ENCODE data around the gene PIN4.

The PIN4 gene

GRCh38 chrX:72181178-72182125 is at the start of gene PIN4:
PIN4 (plus strand) TSS chrX:72181757; CDS start chrX:72181786, 29 bp downstream.
- peak within 1 kb of the TSS; percentile 89 for H3K9ac ChIP-seq (ENCODE audit: low read length)
- no peaks in the 10 kb centered on the region for H3K36me3 ChIP-seq (ENCODE audit: insufficient read depth, low read length)
- H3K27ac ChIP-seq (ENCODE audit: low read depth, low read length): peak within 1 kb of the TSS; percentile 72
- H3K27me3 ChIP-seq (ENCODE audit: control insufficient read depth in 1 of 2, insufficient read depth in 2 of 2, low read length in 2 of 2): no peaks in the 10 kb centered on the region
- H3K4me1 ChIP-seq (ENCODE audit: insufficient read depth, low read length): peaks cover 10% of the 10 kb centered on the region
- peak within 1 kb of the TSS; percentile 53 to 86 for H3K4me3 ChIP-seq (ENCODE audit: low read depth in 1 of 2, low read length in 2 of 2)
- H3K9me3 ChIP-seq (ENCODE audit: low read length): no peaks in the 10 kb centered on the region

- H3K27me3 ChIP-seq (ENCODE audit: control insufficient read depth in 1 of 2, insufficient read depth in 2 of 2, low read length in 2 of 2): peaks cover 0 to 24% of the 10 kb centered on the region in 2 donors
- peaks cover 13% of the 10 kb centered on the region for H3K36me3 ChIP-seq (ENCODE audit: insufficient read depth, low read length)
- peaks cover 6% of the 10 kb centered on the region for H3K4me1 ChIP-seq (ENCODE audit: insufficient read depth, low read length)
- no peak overlapping the region for H3K4me3 ChIP-seq (ENCODE audit: low read depth in 1 of 2, low read length in 2 of 2)
- no peak overlapping the region for H3K9ac ChIP-seq (ENCODE audit: low read length)
- no peak overlapping the region for H3K27ac ChIP-seq (ENCODE audit: low read depth, low read length)
- H3K9me3 ChIP-seq (ENCODE audit: low read length): no peaks in the 10 kb centered on the region
These were observed 49.1 kb upstream of the PIN4 start for GRCh38 chrX:72132456-72132855.

- Histone ChIP-seq H3K27me3 (ENCODE audit: control insufficient read depth in 1 of 2, insufficient read depth in 2 of 2, low read length in 2 of 2) (peaks cover 0 to 25% of the 10 kb centered on the region in 2 donors), H3K9me3 (ENCODE audit: low read length) (no peaks in the 10 kb centered on the region), H3K4me1 (ENCODE audit: insufficient read depth, low read length) (peaks cover 6% of the 10 kb centered on the region), H3K9ac (ENCODE audit: low read length) (no peak overlapping the region), H3K36me3 (ENCODE audit: insufficient read depth, low read length) (peaks cover 19% of the 10 kb centered on the region), H3K27ac (ENCODE audit: low read depth, low read length) (no peak overlapping the region), H3K4me3 (ENCODE audit: low read depth in 1 of 2, low read length in 2 of 2) (no peak overlapping the region)
These were observed 47.6 kb upstream of the PIN4 start for GRCh38 chrX:72133851-72134546.

- Histone ChIP-seq H3K27ac (ENCODE audit: low read depth, low read length) (no peak overlapping the region), H3K4me1 (ENCODE audit: insufficient read depth, low read length) (no peaks in the 10 kb centered on the region), H3K9ac (ENCODE audit: low read length) (no peak overlapping the region), H3K27me3 (ENCODE audit: control insufficient read depth in 1 of 2, insufficient read depth in 2 of 2, low read length in 2 of 2) (peaks cover 0 to 16% of the 10 kb centered on the region in 2 donors), H3K9me3 (ENCODE audit: low read length) (no peaks in the 10 kb centered on the region), H3K4me3 (ENCODE audit: low read depth in 1 of 2, low read length in 2 of 2) (no peak overlapping the region), H3K36me3 (ENCODE audit: insufficient read depth, low read length) (peaks cover 24% of the 10 kb centered on the region)
These were observed 43.6 kb upstream of the PIN4 start for GRCh38 chrX:72137846-72138495.

- H3K4me1 ChIP-seq (ENCODE audit: insufficient read depth, low read length): no peaks in the 10 kb centered on the region
- no peaks in the 10 kb centered on the region for H3K9me3 ChIP-seq (ENCODE audit: low read length)
- no peak overlapping the region for H3K27ac ChIP-seq (ENCODE audit: low read depth, low read length)
- H3K27me3 ChIP-seq (ENCODE audit: control insufficient read depth in 1 of 2, insufficient read depth in 2 of 2, low read length in 2 of 2): peaks cover 0 to 12% of the 10 kb centered on the region in 2 donors
- no peak overlapping the region for H3K4me3 ChIP-seq (ENCODE audit: low read depth in 1 of 2, low read length in 2 of 2)
- H3K36me3 ChIP-seq (ENCODE audit: insufficient read depth, low read length): peaks cover 24% of the 10 kb centered on the region
- no peak overlapping the region for H3K9ac ChIP-seq (ENCODE audit: low read length)
These were observed 42.0 kb upstream of the PIN4 start for GRCh38 chrX:72139538-72139937.

- H3K4me3 ChIP-seq (ENCODE audit: low read depth in 1 of 2, low read length in 2 of 2): no peak overlapping the region
These were observed 40.1 kb upstream of the PIN4 start for GRCh38 chrX:72141372-72142004.

GRCh38 chrX:72142094-72142793 is 39.3 kb upstream of the PIN4 start:
- no peak overlapping the region for H3K4me3 ChIP-seq (ENCODE audit: low read depth in 1 of 2, low read length in 2 of 2)
- H3K36me3 ChIP-seq (ENCODE audit: insufficient read depth, low read length): peaks cover 19% of the 10 kb centered on the region
- H3K9me3 ChIP-seq (ENCODE audit: low read length): no peaks in the 10 kb centered on the region
- H3K4me1 ChIP-seq (ENCODE audit: insufficient read depth, low read length): no peaks in the 10 kb centered on the region
- peaks cover 0 to 8% of the 10 kb centered on the region in 2 donors for H3K27me3 ChIP-seq (ENCODE audit: control insufficient read depth in 1 of 2, insufficient read depth in 2 of 2, low read length in 2 of 2)
- H3K9ac ChIP-seq (ENCODE audit: low read length): no peak overlapping the region
- H3K27ac ChIP-seq (ENCODE audit: low read depth, low read length): no peak overlapping the region

More at GRCh38 chrX:72141372-72142004, 40.1 kb upstream of the PIN4 start:
- H3K36me3 ChIP-seq (ENCODE audit: insufficient read depth, low read length): peaks cover 19% of the 10 kb centered on the region
- no peak overlapping the region for H3K9ac ChIP-seq (ENCODE audit: low read length)
- peaks cover 0 to 8% of the 10 kb centered on the region in 2 donors for H3K27me3 ChIP-seq (ENCODE audit: control insufficient read depth in 1 of 2, insufficient read depth in 2 of 2, low read length in 2 of 2)
- no peaks in the 10 kb centered on the region for H3K4me1 ChIP-seq (ENCODE audit: insufficient read depth, low read length)
- no peak overlapping the region for H3K27ac ChIP-seq (ENCODE audit: low read depth, low read length)
- no peaks in the 10 kb centered on the region for H3K9me3 ChIP-seq (ENCODE audit: low read length)

- Histone ChIP-seq H3K27me3 (ENCODE audit: control insufficient read depth in 1 of 2, insufficient read depth in 2 of 2, low read length in 2 of 2) (peaks cover 0 to 8% of the 10 kb centered on the region in 2 donors), H3K36me3 (ENCODE audit: insufficient read depth, low read length) (peaks cover 19% of the 10 kb centered on the region), H3K9ac (ENCODE audit: low read length) (no peak overlapping the region), H3K9me3 (ENCODE audit: low read length) (no peaks in the 10 kb centered on the region), H3K4me3 (ENCODE audit: low read depth in 1 of 2, low read length in 2 of 2) (no peak overlapping the region), H3K27ac (ENCODE audit: low read depth, low read length) (no peak overlapping the region), H3K4me1 (ENCODE audit: insufficient read depth, low read length) (no peaks in the 10 kb centered on the region)
These were observed 38.6 kb upstream of the PIN4 start for GRCh38 chrX:72142794-72143608.

- H3K4me1 ChIP-seq (ENCODE audit: insufficient read depth, low read length): no peaks in the 10 kb centered on the region
- peaks cover 0 to 8% of the 10 kb centered on the region in 2 donors for H3K27me3 ChIP-seq (ENCODE audit: control insufficient read depth in 1 of 2, insufficient read depth in 2 of 2, low read length in 2 of 2)
- H3K36me3 ChIP-seq (ENCODE audit: insufficient read depth, low read length): peaks cover 17% of the 10 kb centered on the region
- no peaks in the 10 kb centered on the region for H3K9me3 ChIP-seq (ENCODE audit: low read length)
- H3K9ac ChIP-seq (ENCODE audit: low read length): no peak overlapping the region
- H3K27ac ChIP-seq (ENCODE audit: low read depth, low read length): no peak overlapping the region
- no peak overlapping the region for H3K4me3 ChIP-seq (ENCODE audit: low read depth in 1 of 2, low read length in 2 of 2)
These were observed 38.0 kb upstream of the PIN4 start for GRCh38 chrX:72143609-72143907.

- H3K27me3 ChIP-seq (ENCODE audit: control insufficient read depth in 1 of 2, insufficient read depth in 2 of 2, low read length in 2 of 2): no peaks in the 10 kb centered on the region
- peaks cover 5% of the 10 kb centered on the region for H3K36me3 ChIP-seq (ENCODE audit: insufficient read depth, low read length)
- H3K9ac ChIP-seq (ENCODE audit: low read length): no peak overlapping the region
- no peaks in the 10 kb centered on the region for H3K9me3 ChIP-seq (ENCODE audit: low read length)
- no peak overlapping the region for H3K27ac ChIP-seq (ENCODE audit: low read depth, low read length)
- no peak overlapping the region for H3K4me3 ChIP-seq (ENCODE audit: low read depth in 1 of 2, low read length in 2 of 2)
- H3K4me1 ChIP-seq (ENCODE audit: insufficient read depth, low read length): no peaks in the 10 kb centered on the region
These were observed 36.4 kb upstream of the PIN4 start for GRCh38 chrX:72145181-72145580.

Measured in muscle layer of colon (tissue), 2 donors.